IMR-90 (cell line): Measurements from ENCODE around the gene IQCF2. TPM values are rescaled to one million over a fixed set of nuclear protein-coding genes. Genes with fewer than 3 reads are reported as not detected.

Experiments
- ATAC-seq: fragments of 200-7000 bp; cut with Tn5 transposase; 2 replicates; pipeline ENCODE4 v1.9.1; 2020; ENCODE audit warnings: low read depth, mild to moderate bottlenecking, moderate library complexity
- BruUV-seq: library from RNA; stranded (reverse); fragments of 400-500 nt; replicated peaks from 2 replicates; lab custom pipeline; 2021; lab: Mats Ljungman, UMichigan
- CTCF ChIA-PET: fragments of 300-600 bp; formaldehyde crosslinking; extraction: SDS; loops from one replicate; lab custom pipeline; 2021; ENCODE audit warnings: antibody characterized with exemption; lab: Yijun Ruan, JAX
- POLR2A ChIA-PET: fragments of 300-600 bp; sonication (Branson Sonifier 250); formaldehyde crosslinking; loops from one replicate; lab custom pipeline; 2022; ENCODE audit warnings: antibody characterized with exemption; ENCODE audit not compliant: unreplicated experiment; lab: Charles Lee
- DNase-seq: peaks from one replicate; pipeline ENCODE4 v3.0.0; 2013
- H2AFZ ChIP-seq: replicated peaks from 2 replicates; pipeline ENCODE3; 2013; ENCODE audit warnings: low read length, mild to moderate bottlenecking; ENCODE audit not compliant: poor library complexity
- H2AK5ac ChIP-seq: 2 replicates; pipeline ENCODE4 v1.6.1; 2013; ENCODE audit warnings: low read depth, low read length, inconsistent platforms
- H2AK9ac ChIP-seq: replicated peaks from 2 replicates; pipeline ENCODE3; 2013; ENCODE audit warnings: mild to moderate bottlenecking, low read depth, low read length, moderate library complexity; ENCODE audit not compliant: poor library complexity
- H2BK120ac ChIP-seq: 2 replicates; pipeline ENCODE4 v1.6.1; 2013; ENCODE audit warnings: low read depth, low read length, inconsistent platforms
- H2BK15ac ChIP-seq: 3 replicates; pipeline ENCODE4 v1.6.1; 2013; ENCODE audit warnings: low read depth, low read length, inconsistent platforms
- H2BK20ac ChIP-seq: 2 replicates; pipeline ENCODE4 v1.6.1; 2013; ENCODE audit warnings: low read depth, mild to moderate bottlenecking, inconsistent platforms, low read length, moderate library complexity
- H2BK5ac ChIP-seq: 2 replicates; pipeline ENCODE4 v1.6.1; 2013; ENCODE audit warnings: mild to moderate bottlenecking, low read depth, low read length, inconsistent platforms; ENCODE audit not compliant: poor library complexity, severe bottlenecking
- H3K14ac ChIP-seq: replicated peaks from 2 replicates; pipeline ENCODE4 v1.6.1; 2013; ENCODE audit warnings: low read depth, low read length, inconsistent platforms
- H3K18ac ChIP-seq: 2 replicates; pipeline ENCODE4 v1.6.1; 2013; ENCODE audit warnings: low read depth, low read length, control low read depth
- H3K23ac ChIP-seq: 2 replicates; pipeline ENCODE4 v1.6.1; 2013; ENCODE audit warnings: low read depth, low read length, inconsistent platforms
- H3K27ac ChIP-seq: 2 replicates; pipeline ENCODE4 v1.5.1; 2013; ENCODE audit warnings: mild to moderate bottlenecking, control low read depth, low read length; ENCODE audit not compliant: insufficient read depth
- H3K27me3 ChIP-seq: 2 replicates; pipeline ENCODE4 v1.6.1; 2013; ENCODE audit warnings: low read length; ENCODE audit not compliant: control insufficient read depth, insufficient read depth
- H3K36me3 ChIP-seq: 2 replicates; pipeline ENCODE4 v1.6.1; 2013; ENCODE audit warnings: low read length, mixed read lengths; ENCODE audit not compliant: control insufficient read depth, insufficient read depth
- H3K4ac ChIP-seq: 2 replicates; pipeline ENCODE4 v1.6.1; 2013; ENCODE audit warnings: low read depth, low read length, inconsistent platforms
- H3K4me1 ChIP-seq: 2 replicates; pipeline ENCODE4 v1.6.1; 2013; ENCODE audit warnings: low read length, mixed read lengths; ENCODE audit not compliant: control insufficient read depth, insufficient read depth
- H3K4me2 ChIP-seq: 2 replicates; pipeline ENCODE4 v1.6.1; 2013; ENCODE audit warnings: low read depth, mild to moderate bottlenecking, control low read depth, low read length, moderate library complexity
- H3K4me3 ChIP-seq: 2 replicates; pipeline ENCODE4 v1.5.1; 2013; ENCODE audit warnings: low read depth, mild to moderate bottlenecking, control low read depth, low read length, moderate library complexity; ENCODE audit not compliant: insufficient read depth
- H3K56ac ChIP-seq: 2 replicates; pipeline ENCODE4 v1.6.1; 2013; ENCODE audit warnings: low read length, inconsistent platforms; ENCODE audit not compliant: insufficient read depth; ENCODE audit errors: extremely low read depth
- H3K79me1 ChIP-seq, 2 experiments: 2 replicates each; pipeline ENCODE4 v1.6.1; 2013; ENCODE audit warnings: low read length in 2 of 2, inconsistent platforms in 1 of 2, low read depth in 1 of 2
- H3K9ac ChIP-seq: 2 replicates; pipeline ENCODE4 v1.6.1; 2013; ENCODE audit warnings: low read depth, low read length, control low read depth
- H3K9me1 ChIP-seq: 2 replicates; pipeline ENCODE4 v1.6.1; 2013; ENCODE audit warnings: low read length, inconsistent platforms; ENCODE audit not compliant: insufficient read depth
- H3K9me3 ChIP-seq: 2 replicates; pipeline ENCODE4 v1.6.1; 2013; ENCODE audit warnings: low read length; ENCODE audit not compliant: control insufficient read depth, insufficient read depth
- H4K20me1 ChIP-seq: 2 replicates; pipeline ENCODE4 v1.6.1; 2013; ENCODE audit warnings: low read length, inconsistent platforms; ENCODE audit not compliant: insufficient read depth
- H4K5ac ChIP-seq: 2 replicates; pipeline ENCODE4 v1.6.1; 2013; ENCODE audit warnings: mild to moderate bottlenecking, low read depth, low read length, control low read depth
- H4K8ac ChIP-seq, 2 experiments: 2 replicates each; pipeline ENCODE4 v1.6.1; 2013; ENCODE audit warnings: low read depth in 2 of 2, low read length in 2 of 2, control low read depth in 1 of 2, inconsistent platforms in 1 of 2
- H4K91ac ChIP-seq: 2 replicates; pipeline ENCODE4 v1.6.1; 2013; ENCODE audit warnings: low read depth, low read length, inconsistent platforms; ENCODE audit not compliant: insufficient read depth
- CEBPB ChIP-seq: IDR thresholded peaks from 2 replicates; pipeline ENCODE4 v1.6.1; 2012; ENCODE audit warnings: low read depth, low read length, improper control_type of control experiment
- CHD1 ChIP-seq: IDR thresholded peaks from 2 replicates; pipeline ENCODE4 v1.6.1; 2012; ENCODE audit warnings: low read depth, low read length, improper control_type of control experiment
- FOS ChIP-seq: fragments of 150-350 bp; IDR thresholded peaks from 2 replicates; pipeline ENCODE4 v1.6.1; 2016; ENCODE audit warnings: low read depth, low read length
- MAFK ChIP-seq: IDR thresholded peaks from 2 replicates; pipeline ENCODE4 v1.6.1; 2012; ENCODE audit warnings: low read depth, low read length, improper control_type of control experiment
- NFE2L2 ChIP-seq: fragments of 150-350 bp; IDR thresholded peaks from 2 replicates; pipeline ENCODE4 v1.6.1; 2016; ENCODE audit warnings: low read depth, mild to moderate bottlenecking, low read length
- RAD21 ChIP-seq: IDR thresholded peaks from 2 replicates; pipeline ENCODE4 v1.6.1; 2012; ENCODE audit warnings: low read length, improper control_type of control experiment
- RCOR1 ChIP-seq: IDR thresholded peaks from 2 replicates; pipeline ENCODE4 v1.6.1; 2012; ENCODE audit warnings: mild to moderate bottlenecking, low read length, improper control_type of control experiment; ENCODE audit not compliant: insufficient replicate concordance
- RFX5 ChIP-seq: IDR thresholded peaks from 2 replicates; pipeline ENCODE4 v1.8.0; 2012; ENCODE audit warnings: low read depth, mild to moderate bottlenecking, low read length, moderate library complexity
- WGBS, 2 experiments: methylation state at CpG; one replicate each; pipeline versions ENCODE4 v1.1.5 to v1.1.7; 2013; ENCODE audit warnings: missing lambda C conversion rate in 2 of 2; ENCODE audit not compliant: insufficient read length in 1 of 2; ENCODE audit errors: extremely low coverage in 2 of 2; 5-methylcytosine and 5-hydroxymethylcytosine counted together
- dilution Hi-C: fragments of 300-500 bp; cut with HindIII; formaldehyde crosslinking; loops from one replicate; pipeline ENCODE4 v1.14.3; 2018; ENCODE audit warnings: low sequenced_read_pairs; ENCODE audit not compliant: unreplicated experiment
- in situ Hi-C: fragments of 300-500 bp; cut with MboI; formaldehyde crosslinking; loops from 3 replicates; pipeline ENCODE4 v1.14.3; 2019; ENCODE audit warnings: low sequenced_read_pairs, inconsistent platforms, mixed read lengths
- intact Hi-C: fragments of 100-400 bp; cut with micrococcal nuclease; formaldehyde crosslinking; loops from 2 replicates; pipeline ENCODE4 v1.10.0; 2022
- polyA plus RNA-seq, 3 experiments: library from polyadenylated mRNA; depleted of rRNA; stranded (reverse); fragments of >200 nt; gene quantifications; 2 replicates each; pipeline ENCODE4 v1.2.3, GENCODE V29; 2012; ENCODE audit warnings: low replicate concordance in 1 of 3
- total RNA-seq: library from RNA; depleted of rRNA; stranded (reverse); fragments of >200 nt; gene quantifications from 2 replicates; pipeline ENCODE4 v1.2.3, GENCODE V29; 2012
- TF ChIP-seq, protein P1 (sequence below): fragments of 150-350 bp; IDR thresholded peaks from 2 replicates; pipeline ENCODE4 v1.6.1; 2016; ENCODE audit warnings: low read depth, mild to moderate bottlenecking, low read length, moderate library complexity, borderline replicate concordance
- TF ChIP-seq, protein P2 (sequence below): fragments of 150-350 bp; IDR thresholded peaks from 2 replicates; pipeline ENCODE4 v1.6.1; 2017; ENCODE audit warnings: mild to moderate bottlenecking, antibody characterized with exemption, low read length, low read depth

Gene IQCF2
- total and polyA plus RNA-seq, 2 of the 4 experiments (the other 2 are of a cell fraction), result not detected

DNA sequence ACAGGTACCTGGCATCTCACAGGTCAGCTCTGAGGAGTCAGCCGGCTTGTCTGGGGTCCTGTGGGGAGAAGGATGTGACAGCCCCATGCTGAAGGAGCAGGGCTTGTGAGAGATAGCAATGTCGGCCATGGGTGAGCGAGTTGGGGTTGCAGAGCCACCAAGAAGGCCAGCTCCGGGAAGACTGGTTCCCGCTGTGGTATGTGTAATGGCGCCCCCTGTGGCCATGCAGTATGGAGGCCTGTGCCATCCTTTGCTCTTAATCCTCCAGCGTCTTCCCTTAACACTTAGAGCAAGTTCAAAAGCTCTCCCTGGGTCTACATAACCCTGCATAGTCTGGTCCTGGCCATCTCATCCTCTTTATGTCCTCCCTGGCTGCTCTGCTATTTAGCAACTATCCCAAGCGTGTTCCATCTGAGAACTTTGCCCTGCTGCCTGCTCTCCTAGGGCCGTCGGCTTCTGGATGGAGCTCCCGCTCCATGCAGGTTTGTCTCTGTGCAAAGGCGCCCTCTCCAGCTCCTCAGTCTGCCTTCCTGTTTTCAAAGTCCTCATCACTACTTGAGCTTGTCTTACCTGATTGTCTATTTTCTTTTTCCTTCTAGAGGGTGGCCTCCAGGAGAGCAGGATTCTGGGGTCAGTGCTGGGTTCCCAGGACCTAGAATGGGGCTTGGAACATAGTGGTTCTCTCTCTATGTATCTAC is 41.6 kb upstream of the IQCF2 start:
- 18% methylated on average over 1 of the region's 12 CpGs; no CpG with 5 or more reads in 1 of the 2 experiments for WGBS, 2 experiments
- POLR2A ChIA-PET, result no interaction called here

More for the DNA sequence above, 41.6 kb upstream of the IQCF2 start:
- no peak for DNase-seq
- Histone ChIP-seq H3K27ac (no peak overlapping the region), H4K20me1 (no peaks in the 10 kb centered on the region), H2AFZ (no peak overlapping the region), H3K9me3 (no peaks in the 10 kb centered on the region), H2AK5ac (no peak overlapping the region), H3K27me3 (no peaks in the 10 kb centered on the region; the same call in 1 of the 2 replicates), H3K79me1 (no peaks in the 10 kb centered on the region), H2BK5ac (no peak overlapping the region), H3K14ac (no peak overlapping the region), H3K18ac (no peak overlapping the region), H2BK120ac (no peak overlapping the region), H3K4me1 (no peaks in the 10 kb centered on the region), H3K36me3 (no peaks in the 10 kb centered on the region), H3K4ac (no peak overlapping the region), H4K8ac (no peak overlapping the region), H3K9me1 (no peaks in the 10 kb centered on the region), H2BK20ac (no peak overlapping the region), H2AK9ac (no peak overlapping the region), H4K5ac (no peak overlapping the region), H3K4me2 (no peak overlapping the region), H3K56ac (no peak overlapping the region), H4K91ac (no peak overlapping the region), H3K4me3 (no peak overlapping the region), H3K9ac (no peak overlapping the region), H3K23ac (no peak overlapping the region), H2BK15ac (no peak overlapping the region)
- intact Hi-C loops (no loop called here), in situ Hi-C loops (no loop called here), dilution Hi-C loops (no loop called here)
- ATAC-seq, result no peak
- TF ChIP-seq MAFK (no peak), RFX5 (no peak), CEBPB (no peak), NFE2L2 (no peak), RCOR1 (no peak), CHD1 (no peak), FOS (no peak), RAD21 (no peak)
- TF ChIP-seq, protein P1, sequence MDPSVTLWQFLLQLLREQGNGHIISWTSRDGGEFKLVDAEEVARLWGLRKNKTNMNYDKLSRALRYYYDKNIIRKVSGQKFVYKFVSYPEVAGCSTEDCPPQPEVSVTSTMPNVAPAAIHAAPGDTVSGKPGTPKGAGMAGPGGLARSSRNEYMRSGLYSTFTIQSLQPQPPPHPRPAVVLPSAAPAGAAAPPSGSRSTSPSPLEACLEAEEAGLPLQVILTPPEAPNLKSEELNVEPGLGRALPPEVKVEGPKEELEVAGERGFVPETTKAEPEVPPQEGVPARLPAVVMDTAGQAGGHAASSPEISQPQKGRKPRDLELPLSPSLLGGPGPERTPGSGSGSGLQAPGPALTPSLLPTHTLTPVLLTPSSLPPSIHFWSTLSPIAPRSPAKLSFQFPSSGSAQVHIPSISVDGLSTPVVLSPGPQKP, result no peak
- TF ChIP-seq, protein P2, sequence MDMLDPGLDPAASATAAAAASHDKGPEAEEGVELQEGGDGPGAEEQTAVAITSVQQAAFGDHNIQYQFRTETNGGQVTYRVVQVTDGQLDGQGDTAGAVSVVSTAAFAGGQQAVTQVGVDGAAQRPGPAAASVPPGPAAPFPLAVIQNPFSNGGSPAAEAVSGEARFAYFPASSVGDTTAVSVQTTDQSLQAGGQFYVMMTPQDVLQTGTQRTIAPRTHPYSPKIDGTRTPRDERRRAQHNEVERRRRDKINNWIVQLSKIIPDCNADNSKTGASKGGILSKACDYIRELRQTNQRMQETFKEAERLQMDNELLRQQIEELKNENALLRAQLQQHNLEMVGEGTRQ, result no peak
- CTCF ChIA-PET, result interaction anchor here (1.3 kb wide), 1 partner anchor 12 kb away, joined by 3 read pairs; no protein-coding TSS in a partner anchor
- no TSS peak for BruUV-seq
